ENCODE data around the gene SRC. TPM values are rescaled to one million over a fixed set of nuclear protein-coding genes. Genes with fewer than 3 reads are reported as not detected.
A peak's percentile ranks its signal among the peaks of the same experiment; 100 is the strongest.
"Not testable (repeated sequence)": the region's sequence is repeated elsewhere in the genome, so short reads cannot be mapped to it uniquely, and the experiment has no call there.

Gene SRC
- total and polyA plus RNA-seq, 3 experiments from 2014 or later, result 1.2 to 2.7 (median 2.4) TPM

GRCh38 chr20:37364013-37364926 lies 18.3 kb downstream of the SRC start:
- no peaks in the 10 kb centered on the region for H3K4me1 ChIP-seq (ENCODE audit: insufficient read depth, low read length)
- no peaks in the 10 kb centered on the region for H3K36me3 ChIP-seq (ENCODE audit: insufficient read depth, low read length)
- Mint-ChIP-seq H3K36me3 (peaks cover 0 to 4% (median 3%) of the 10 kb centered on the region in 3 donors), H3K4me1 (no peaks in the 10 kb centered on the region), H3K27ac (peak overlapping the region in 4 of 8 donors; percentile 10 to 63 (median 30)), H3K9me3 (no peaks in the 10 kb centered on the region), H3K4me3 (no peak overlapping the region), H3K27me3 (no peaks in the 10 kb centered on the region)
- no peak overlapping the region for H3K4me3 ChIP-seq (ENCODE audit: low read length)
- H3K9me3 ChIP-seq (ENCODE audit: low read length), result no peaks in the 10 kb centered on the region
- CTCF ChIA-PET, result interaction anchor here (1.6 kb wide), 1 partner anchor 28 kb away, joined by 3 read pairs; no protein-coding TSS in a partner anchor
- POLR2A ChIA-PET, result no interaction called here
- DNase-seq, result no peak
- no peak overlapping the region for H3K27ac ChIP-seq (ENCODE audit: low read depth, low read length)
- H3K27me3 ChIP-seq (ENCODE audit: insufficient read depth, low read length, poor library complexity, severe bottlenecking), result no peaks in the 10 kb centered on the region

DNA sequence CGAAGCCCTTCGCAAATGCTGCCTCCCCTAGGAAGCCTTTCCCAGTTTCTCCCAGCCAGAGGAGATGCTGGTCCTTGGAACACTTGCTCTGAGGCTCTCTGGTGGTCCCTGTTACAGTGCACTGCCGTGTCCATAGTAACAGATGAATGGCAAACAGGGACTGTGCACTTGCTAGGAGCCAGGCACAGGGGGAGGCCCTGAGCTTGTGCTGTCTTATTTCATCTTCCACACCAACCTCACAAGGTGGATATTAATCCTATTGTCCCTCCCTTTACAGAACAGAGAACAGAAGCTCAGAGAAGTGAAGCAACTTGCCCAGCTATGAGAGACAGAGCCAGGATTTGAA lies 19.0 kb downstream of the SRC start:
- CTCF ChIA-PET, result no interaction called here
- H3K4me1 Mint-ChIP-seq, result no peaks in the 10 kb centered on the region

DNA sequence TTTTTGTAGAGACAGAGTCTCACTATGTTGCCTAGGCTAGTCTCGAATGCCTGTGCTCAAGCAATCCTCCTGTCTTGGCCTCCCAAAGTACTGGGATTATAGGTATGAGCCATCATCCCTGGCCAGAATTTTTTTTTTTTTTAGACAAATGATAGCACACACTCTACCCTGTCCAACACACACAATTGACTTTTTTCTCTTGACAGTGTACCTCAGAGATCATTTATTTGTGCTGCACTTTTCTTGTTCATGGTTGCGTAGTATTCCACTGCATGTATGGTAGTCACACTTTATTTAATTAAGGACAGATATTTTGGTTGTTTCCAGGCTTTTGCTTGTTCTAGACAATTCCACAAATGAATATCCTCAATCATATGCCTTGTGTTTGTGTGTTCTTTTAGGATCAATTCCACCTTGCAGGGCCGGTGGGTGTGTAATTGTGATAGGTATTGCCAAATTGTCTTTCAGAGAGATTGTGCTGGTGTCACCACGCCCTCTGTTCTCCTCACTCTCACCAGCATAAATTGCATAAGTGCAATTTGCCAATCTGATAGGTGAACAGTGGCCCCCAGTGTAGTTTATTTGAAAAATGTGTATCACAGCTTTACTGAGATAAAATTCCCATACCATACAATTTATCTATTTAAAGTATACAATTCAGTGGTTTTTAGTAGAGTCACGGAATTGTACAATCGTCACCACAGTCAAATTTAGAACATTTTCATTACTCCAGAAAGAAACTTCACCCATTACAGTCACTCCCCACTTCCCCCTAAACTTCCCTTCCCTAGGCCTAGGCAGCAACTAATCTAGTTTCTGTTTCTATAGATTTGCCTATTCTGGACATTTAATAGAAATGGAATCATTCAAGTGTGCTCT lies 20.1 kb downstream of the SRC start:
- Histone ChIP-seq H3K27ac (ENCODE audit: low read depth, low read length) (no peak overlapping the region), H3K9me3 (ENCODE audit: low read length) (no peaks in the 10 kb centered on the region), H3K36me3 (ENCODE audit: insufficient read depth, low read length) (no peaks in the 10 kb centered on the region), H3K4me1 (ENCODE audit: insufficient read depth, low read length) (no peaks in the 10 kb centered on the region), H3K4me3 (ENCODE audit: low read length) (no peak overlapping the region), H3K27me3 (ENCODE audit: insufficient read depth, low read length, poor library complexity, severe bottlenecking) (no peaks in the 10 kb centered on the region)
- Mint-ChIP-seq H3K27me3 (no peaks in the 10 kb centered on the region), H3K4me3 (no peak overlapping the region), H3K9me3 (no peaks in the 10 kb centered on the region), H3K4me1 (no peaks in the 10 kb centered on the region), H3K36me3 (peaks cover 0 to 4% (median 3%) of the 10 kb centered on the region in 3 donors), H3K27ac (peak overlapping the region in 1 of 8 donors; percentile 49)
- no peak for DNase-seq
- POLR2A ChIA-PET, result no interaction called here
- CTCF ChIA-PET, result no interaction called here

More for the DNA sequence above, 19.0 kb downstream of the SRC start:
- no peak overlapping the region for H3K27ac ChIP-seq (ENCODE audit: low read depth, low read length)
- H3K36me3 ChIP-seq (ENCODE audit: insufficient read depth, low read length), result no peaks in the 10 kb centered on the region
- H3K27me3 ChIP-seq (ENCODE audit: insufficient read depth, low read length, poor library complexity, severe bottlenecking), result no peaks in the 10 kb centered on the region
- H3K9me3 ChIP-seq (ENCODE audit: low read length), result no peaks in the 10 kb centered on the region
- no peaks in the 10 kb centered on the region for H3K9me3 Mint-ChIP-seq
- H3K4me1 ChIP-seq (ENCODE audit: insufficient read depth, low read length), result no peaks in the 10 kb centered on the region
- no peak overlapping the region for H3K4me3 ChIP-seq (ENCODE audit: low read length)
- H3K36me3 Mint-ChIP-seq, result peaks cover 0 to 4% (median 3%) of the 10 kb centered on the region in 3 donors
- no peaks in the 10 kb centered on the region for H3K27me3 Mint-ChIP-seq
- H3K27ac Mint-ChIP-seq, result peak overlapping the region in 2 of 8 donors; percentile 10 to 78
- no peak for DNase-seq
- POLR2A ChIA-PET, result interaction anchor here (0.6 kb wide), 1 partner anchor 1627 kb away, joined by 4 read pairs; no protein-coding TSS in a partner anchor
- H3K4me3 Mint-ChIP-seq, result no peak overlapping the region

DNA sequence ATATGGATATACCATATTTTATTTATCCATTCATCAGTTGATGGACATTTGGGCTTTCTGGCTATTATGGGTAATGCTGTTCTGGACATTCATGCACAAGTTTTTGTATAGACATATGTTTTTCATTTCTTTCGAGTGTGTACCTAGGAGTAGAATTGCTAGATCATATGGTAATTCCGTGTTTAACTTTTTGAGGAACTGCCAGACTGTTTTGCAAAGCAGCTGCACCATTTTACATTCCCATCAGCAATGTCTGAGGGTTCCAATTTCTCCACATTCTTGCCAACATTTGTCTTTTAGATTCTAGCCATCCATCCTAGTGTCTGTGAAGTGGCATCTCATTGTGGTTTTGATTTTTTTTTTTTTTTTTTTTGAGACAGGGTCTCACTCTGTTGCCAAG lies 20.8 kb downstream of the SRC start:
- H3K27ac Mint-ChIP-seq, result no peak overlapping the region
- CTCF ChIA-PET, result no interaction called here
- H3K9me3 ChIP-seq (ENCODE audit: low read length), result no peaks in the 10 kb centered on the region
- H3K36me3 Mint-ChIP-seq, result peaks cover 0 to 4% (median 3%) of the 10 kb centered on the region in 3 donors
- no peaks in the 10 kb centered on the region for H3K36me3 ChIP-seq (ENCODE audit: insufficient read depth, low read length)
- H3K27me3 ChIP-seq (ENCODE audit: insufficient read depth, low read length, poor library complexity, severe bottlenecking), result no peaks in the 10 kb centered on the region
- no peak overlapping the region for H3K4me3 Mint-ChIP-seq
- no peaks in the 10 kb centered on the region for H3K4me1 Mint-ChIP-seq
- H3K4me3 ChIP-seq (ENCODE audit: low read length), result no peak overlapping the region
- H3K9me3 Mint-ChIP-seq, result no peaks in the 10 kb centered on the region
- DNase-seq, result no peak
- no peaks in the 10 kb centered on the region for H3K4me1 ChIP-seq (ENCODE audit: insufficient read depth, low read length)
- H3K27ac ChIP-seq (ENCODE audit: low read depth, low read length), result no peak overlapping the region
- no peaks in the 10 kb centered on the region for H3K27me3 Mint-ChIP-seq
- POLR2A ChIA-PET, result no interaction called here

- Histone ChIP-seq H3K27ac (ENCODE audit: low read depth, low read length) (no peak overlapping the region), H3K27me3 (ENCODE audit: insufficient read depth, low read length, poor library complexity, severe bottlenecking) (no peaks in the 10 kb centered on the region), H3K4me3 (ENCODE audit: low read length) (no peak overlapping the region), H3K36me3 (ENCODE audit: insufficient read depth, low read length) (no peaks in the 10 kb centered on the region), H3K9me3 (ENCODE audit: low read length) (no peaks in the 10 kb centered on the region), H3K4me1 (ENCODE audit: insufficient read depth, low read length) (no peaks in the 10 kb centered on the region)
- CTCF ChIA-PET, result no interaction called here
- no peak for DNase-seq
- Mint-ChIP-seq H3K9me3 (no peaks in the 10 kb centered on the region), H3K36me3 (peaks cover 0 to 4% (median 3%) of the 10 kb centered on the region in 3 donors), H3K27ac (no peak overlapping the region), H3K4me1 (no peaks in the 10 kb centered on the region), H3K27me3 (no peaks in the 10 kb centered on the region), H3K4me3 (no peak overlapping the region)
- POLR2A ChIA-PET, result no interaction called here
Measured at GRCh38 chr20:37369846-37370245, 23.9 kb downstream of the SRC start.

GRCh38 chr20:37371845-37372244 lies 25.9 kb downstream of the SRC start:
- H3K36me3 ChIP-seq (ENCODE audit: insufficient read depth, low read length); H3K27me3 ChIP-seq (ENCODE audit: insufficient read depth, low read length, poor library complexity, severe bottlenecking); H3K36me3 Mint-ChIP-seq; H3K4me3 ChIP-seq (ENCODE audit: low read length); H3K4me3 Mint-ChIP-seq; H3K27me3 Mint-ChIP-seq; H3K4me1 Mint-ChIP-seq; H3K9me3 Mint-ChIP-seq; H3K4me1 ChIP-seq (ENCODE audit: insufficient read depth, low read length); POLR2A ChIA-PET; DNase-seq; H3K27ac Mint-ChIP-seq; CTCF ChIA-PET; H3K27ac ChIP-seq (ENCODE audit: low read depth, low read length); H3K9me3 ChIP-seq (ENCODE audit: low read length): not testable (repeated sequence)

DNA sequence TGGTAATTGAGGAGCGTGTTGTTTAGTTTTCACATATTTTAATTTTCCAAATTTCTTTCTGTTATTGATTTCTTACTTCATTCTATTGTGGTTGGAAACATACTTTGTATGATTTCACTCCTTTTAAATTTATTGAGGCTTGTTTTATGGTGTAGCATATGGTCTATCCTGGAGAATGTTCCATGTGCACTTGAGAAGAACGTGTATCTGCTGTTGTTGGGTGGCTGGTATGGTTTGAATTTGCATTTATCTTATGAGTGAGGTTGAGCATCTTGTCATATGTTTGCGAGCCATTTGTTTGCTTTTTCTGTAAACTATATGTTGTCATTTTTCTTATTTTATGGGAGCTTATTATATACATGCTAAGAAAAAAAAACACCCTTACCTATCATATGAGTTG lies 26.5 kb downstream of the SRC start:
- no peaks in the 10 kb centered on the region for H3K4me1 ChIP-seq (ENCODE audit: insufficient read depth, low read length)

More for the DNA sequence above, 26.5 kb downstream of the SRC start:
- Histone ChIP-seq H3K36me3 (ENCODE audit: insufficient read depth, low read length) (no peaks in the 10 kb centered on the region), H3K9me3 (ENCODE audit: low read length) (no peaks in the 10 kb centered on the region), H3K27ac (ENCODE audit: low read depth, low read length) (no peak overlapping the region), H3K4me3 (ENCODE audit: low read length) (no peak overlapping the region), H3K27me3 (ENCODE audit: insufficient read depth, low read length, poor library complexity, severe bottlenecking) (no peaks in the 10 kb centered on the region)
- Mint-ChIP-seq H3K9me3 (no peaks in the 10 kb centered on the region), H3K27ac (no peak overlapping the region), H3K4me3 (no peak overlapping the region), H3K4me1 (peaks cover 0 to 8% (median 6%) of the 10 kb centered on the region in 3 donors), H3K36me3 (peaks cover 0 to 4% (median 0%) of the 10 kb centered on the region in 3 donors), H3K27me3 (no peaks in the 10 kb centered on the region)
- ChIA-PET CTCF (no interaction called here), POLR2A (no interaction called here)
- no peak for DNase-seq

All from CD8-positive, alpha-beta memory T cell (primary cell).